HG02870 (cell line): ENCODE measurements around the gene LRPAP1.

Experiments
- ATAC-seq: cut with Tn5 transposase; IDR thresholded peaks from one replicate; pipeline ENCODE4 v1.9.1; 2021; ENCODE audit warnings: mild to moderate bottlenecking, moderate library complexity; ENCODE audit not compliant: unreplicated experiment

The LRPAP1 gene

GRCh38 chr4:3488820-3489219, 43.4 kb downstream of the LRPAP1 start:
- no peak for ATAC-seq

- ATAC-seq, result no peak
Measured at GRCh38 chr4:3487861-3488260, 44.4 kb downstream of the LRPAP1 start.

DNA sequence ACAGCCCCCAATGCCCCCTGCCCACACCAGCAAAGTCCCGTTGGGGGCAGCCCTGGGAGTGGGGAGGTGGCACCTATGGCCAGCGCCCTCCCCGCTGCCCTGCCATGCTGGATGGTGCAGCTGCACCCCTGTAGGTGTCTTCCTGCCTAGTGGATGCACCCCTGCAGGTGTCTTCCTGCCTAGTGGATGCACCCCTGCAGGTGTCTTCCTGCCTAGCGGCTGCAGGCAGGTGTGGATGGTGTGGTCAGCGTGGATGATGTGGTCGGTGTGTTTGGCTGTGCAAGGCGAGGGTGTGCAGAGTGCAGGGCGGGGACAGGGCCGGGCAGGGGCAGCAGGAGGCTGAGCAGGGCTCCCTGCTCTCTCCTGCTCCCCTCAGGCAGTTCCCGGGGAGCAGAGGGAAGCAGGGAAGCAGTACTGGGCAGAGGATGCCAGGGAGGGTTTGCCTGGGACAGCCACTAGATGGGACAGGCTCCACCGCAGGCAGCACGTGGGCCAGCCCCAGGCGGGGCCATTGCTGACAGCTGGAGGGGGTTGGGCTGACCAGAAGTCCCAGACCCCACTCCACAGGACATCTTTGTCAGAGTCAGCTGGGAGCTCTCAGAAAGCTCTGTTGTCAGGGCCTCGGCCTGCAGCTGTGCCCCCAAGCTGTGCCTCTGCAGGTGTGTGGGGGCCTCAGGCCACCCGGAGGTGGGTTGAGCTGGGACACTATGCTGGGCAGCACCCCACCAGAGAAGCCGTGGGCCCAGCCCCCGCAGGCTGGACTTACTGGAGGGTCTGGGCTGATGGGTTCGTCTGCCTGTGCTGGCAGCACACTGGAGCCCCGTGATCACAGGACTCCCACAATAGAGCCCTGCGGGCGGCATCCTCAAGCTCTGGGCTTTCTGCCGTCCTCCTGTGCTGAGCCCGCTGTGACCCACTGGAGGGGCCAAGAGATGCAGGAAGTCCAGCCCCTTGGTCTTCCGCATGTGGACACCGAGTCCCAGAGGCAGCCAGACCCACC, 45.4 kb downstream of the LRPAP1 start:
- no peak for ATAC-seq

DNA sequence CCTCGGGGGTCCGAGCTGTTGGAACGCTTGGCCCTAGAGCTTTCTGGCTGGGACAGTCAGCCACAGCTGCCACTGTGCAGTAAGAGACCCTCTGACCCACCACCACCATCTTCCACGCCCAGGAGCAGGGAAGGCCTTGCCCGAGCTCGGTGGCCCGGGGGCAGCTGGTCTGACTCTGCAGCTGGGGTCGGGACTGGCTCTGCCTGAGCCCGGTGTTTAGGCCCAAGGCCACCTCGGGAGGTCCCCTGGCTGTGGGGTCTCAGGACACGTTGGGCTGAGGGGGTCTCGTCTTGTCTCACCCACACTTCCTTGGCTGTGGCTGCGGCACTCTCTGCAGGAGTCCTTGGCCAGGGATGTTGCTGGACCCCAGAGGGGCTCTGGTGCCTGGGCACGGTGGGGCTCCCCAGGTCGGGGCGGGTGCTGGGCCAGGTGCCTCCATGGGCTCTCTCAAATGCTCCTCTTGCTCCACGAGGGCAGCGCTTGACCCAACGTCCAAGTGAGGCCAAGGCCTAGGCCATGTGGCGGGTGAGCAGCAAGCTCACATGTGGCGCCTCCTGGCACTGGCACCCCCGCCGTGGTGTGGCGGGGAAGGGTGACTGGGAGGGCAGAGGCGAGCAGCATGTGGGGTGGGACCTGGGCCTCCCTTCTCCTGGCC, 46.2 kb downstream of the LRPAP1 start:
- no peak for ATAC-seq

DNA sequence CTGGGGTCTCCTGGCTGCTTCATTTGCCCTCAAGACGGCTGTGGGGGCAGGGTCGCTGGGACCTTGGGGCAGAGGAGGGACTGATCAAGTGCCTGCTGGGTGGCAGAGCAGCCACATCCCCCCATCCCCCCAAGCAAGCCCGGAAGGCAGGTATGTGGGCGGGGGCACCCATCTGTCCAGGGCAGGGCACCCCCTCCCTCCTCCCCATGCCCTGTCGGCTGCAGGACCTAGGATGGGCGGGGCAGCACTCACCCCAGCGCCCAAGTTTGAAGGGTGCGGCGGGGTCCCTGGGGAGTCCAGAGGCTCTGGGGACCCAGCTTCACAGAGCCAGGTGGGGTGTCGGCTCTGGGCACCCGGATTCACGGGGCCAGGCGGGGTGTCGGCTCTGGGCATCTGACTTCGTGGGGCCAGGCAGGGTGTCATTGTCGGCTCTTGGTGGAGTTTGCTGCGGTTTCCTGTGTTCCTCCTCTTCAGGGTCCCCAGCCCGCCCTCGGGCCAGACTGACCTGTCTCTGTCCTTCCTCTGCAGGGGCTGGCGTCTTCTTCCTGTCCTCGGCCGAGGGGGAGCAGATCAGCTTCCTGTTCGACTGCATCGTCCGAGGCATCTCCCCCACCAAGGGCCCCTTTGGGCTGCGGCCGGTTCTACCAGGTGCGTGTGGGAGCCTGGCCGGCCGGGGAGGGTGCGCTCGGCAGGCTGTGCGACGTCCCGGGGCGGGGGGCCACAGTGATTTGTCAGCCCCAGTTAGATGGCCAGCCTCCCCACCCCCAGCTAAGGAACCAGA, 47.0 kb downstream of the LRPAP1 start:
- no peak for ATAC-seq

DNA sequence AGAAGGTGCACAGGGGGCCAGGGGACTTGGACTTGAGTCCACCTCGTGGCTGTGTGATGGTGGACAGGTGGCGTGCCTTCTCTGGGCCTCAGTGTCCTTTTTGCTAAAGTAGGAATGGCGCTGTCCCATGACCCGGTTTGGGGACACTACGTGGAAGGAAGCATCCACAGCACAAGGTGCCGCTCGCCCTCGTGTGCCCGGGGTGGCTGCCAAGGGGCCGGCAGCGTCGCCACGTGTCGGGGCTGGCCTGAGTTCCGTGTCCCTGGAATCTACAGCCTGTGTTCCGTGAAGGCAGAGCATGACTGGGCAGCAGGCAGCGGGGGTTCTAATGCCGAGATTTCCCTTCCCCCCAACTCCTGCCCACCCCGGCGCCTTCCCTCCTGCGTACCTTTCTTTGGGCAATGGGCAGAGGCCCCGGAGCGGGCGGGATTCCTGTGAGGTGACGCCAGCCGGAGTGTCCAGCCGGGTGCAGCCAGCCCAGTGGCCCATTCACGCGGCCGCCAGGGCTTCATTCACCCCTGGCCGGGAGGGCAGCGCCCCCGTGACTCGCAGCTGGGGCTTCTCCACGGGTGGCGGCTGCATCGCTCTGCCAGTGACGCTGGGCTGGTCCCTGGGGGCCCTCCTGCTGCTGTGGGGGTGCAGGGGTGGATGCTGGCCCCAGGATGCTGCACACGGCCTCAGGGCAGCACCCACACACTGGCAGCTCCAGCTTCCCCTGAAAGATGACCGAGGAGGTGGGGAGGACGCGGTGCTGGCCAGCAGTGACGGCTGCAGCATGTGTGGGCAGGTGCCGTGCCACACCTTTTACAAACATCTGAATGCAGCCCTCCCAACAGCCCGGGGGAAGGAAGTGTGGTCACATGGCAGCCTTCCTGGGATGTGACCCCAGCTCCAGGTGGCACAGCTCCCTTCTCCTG, 47.9 kb downstream of the LRPAP1 start:
- no peak for ATAC-seq

DNA sequence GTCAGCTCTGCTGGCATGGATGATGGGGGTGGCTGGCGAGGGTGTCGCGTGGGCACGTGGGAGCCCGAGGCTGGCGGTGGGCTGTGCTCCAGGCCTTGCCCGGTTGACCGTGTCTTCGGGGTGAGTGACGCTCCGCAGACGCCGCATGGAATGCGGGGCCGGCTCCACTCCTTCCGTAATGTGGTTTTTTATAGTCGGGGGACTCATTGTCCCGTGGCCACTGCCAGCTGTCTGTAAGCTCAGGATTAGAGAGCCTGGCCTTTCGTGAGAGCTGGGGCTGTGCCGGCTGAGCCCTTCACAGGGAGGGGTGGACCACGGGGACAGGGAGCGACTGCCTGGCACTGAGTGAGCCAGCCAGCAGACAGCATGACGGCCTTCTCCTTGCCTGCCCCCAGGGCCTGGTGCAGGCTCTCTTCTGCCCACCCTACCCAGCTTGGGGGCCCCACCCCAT, 48.7 kb downstream of the LRPAP1 start:
- ATAC-seq, result no peak

- no peak for ATAC-seq
Measured at GRCh38 chr4:3482707-3483106, 49.5 kb downstream of the LRPAP1 start.

DNA sequence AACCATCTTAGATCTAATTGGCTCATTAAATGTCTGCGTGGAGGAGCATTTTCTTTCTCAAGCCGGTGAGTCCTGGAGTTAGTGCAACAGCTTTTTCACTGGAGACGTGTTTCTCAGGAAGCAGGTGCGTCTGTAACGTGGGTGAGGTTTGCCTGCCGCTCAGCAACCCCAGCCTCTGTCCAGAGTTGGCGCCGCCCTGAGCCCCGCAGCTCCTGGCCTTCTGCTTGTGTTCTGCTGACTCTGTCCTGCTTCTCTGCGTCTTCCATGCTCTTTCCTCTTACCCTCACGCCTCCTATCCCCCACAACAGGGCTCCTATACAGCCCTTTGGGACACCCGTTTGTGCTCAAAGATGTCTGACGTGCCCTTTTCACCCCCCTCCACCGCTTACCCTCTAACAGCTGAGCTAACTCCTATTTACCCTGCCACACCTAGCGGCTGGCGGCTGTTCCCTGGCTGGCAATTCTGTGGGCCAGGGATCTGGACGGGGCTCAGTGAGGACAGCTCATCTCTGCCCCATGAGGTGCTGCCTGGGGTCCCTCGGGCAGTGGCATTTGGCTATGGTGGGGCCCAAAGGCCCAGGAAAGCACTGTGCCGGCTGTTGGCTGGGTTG, 50.3 kb downstream of the LRPAP1 start:
- ATAC-seq, result no peak

DNA sequence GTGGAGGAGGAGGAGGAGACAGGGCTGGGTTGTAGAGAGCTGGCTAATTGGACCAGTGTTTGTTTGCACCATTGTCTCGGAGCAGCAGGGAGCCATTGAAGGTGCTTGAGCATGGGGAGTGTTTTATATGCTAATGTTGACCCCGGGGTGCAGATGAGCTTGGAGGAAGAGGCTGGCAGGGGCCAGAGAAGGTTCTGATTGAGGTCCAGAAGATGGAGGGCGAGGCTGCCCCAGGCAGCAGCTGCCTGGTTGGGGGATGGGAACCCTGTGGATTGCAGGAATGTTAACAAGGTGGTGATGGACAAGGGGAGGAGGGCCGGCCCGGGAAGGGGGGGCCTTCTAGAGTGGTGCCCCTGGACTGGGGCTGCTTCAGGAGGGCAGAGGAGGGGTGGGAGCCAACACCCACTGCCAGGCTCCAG, 51.1 kb downstream of the LRPAP1 start:
- ATAC-seq, result no peak

- ATAC-seq, result peak; percentile 70
Measured at GRCh38 chr4:3480528-3481112, 51.6 kb downstream of the LRPAP1 start.

DNA sequence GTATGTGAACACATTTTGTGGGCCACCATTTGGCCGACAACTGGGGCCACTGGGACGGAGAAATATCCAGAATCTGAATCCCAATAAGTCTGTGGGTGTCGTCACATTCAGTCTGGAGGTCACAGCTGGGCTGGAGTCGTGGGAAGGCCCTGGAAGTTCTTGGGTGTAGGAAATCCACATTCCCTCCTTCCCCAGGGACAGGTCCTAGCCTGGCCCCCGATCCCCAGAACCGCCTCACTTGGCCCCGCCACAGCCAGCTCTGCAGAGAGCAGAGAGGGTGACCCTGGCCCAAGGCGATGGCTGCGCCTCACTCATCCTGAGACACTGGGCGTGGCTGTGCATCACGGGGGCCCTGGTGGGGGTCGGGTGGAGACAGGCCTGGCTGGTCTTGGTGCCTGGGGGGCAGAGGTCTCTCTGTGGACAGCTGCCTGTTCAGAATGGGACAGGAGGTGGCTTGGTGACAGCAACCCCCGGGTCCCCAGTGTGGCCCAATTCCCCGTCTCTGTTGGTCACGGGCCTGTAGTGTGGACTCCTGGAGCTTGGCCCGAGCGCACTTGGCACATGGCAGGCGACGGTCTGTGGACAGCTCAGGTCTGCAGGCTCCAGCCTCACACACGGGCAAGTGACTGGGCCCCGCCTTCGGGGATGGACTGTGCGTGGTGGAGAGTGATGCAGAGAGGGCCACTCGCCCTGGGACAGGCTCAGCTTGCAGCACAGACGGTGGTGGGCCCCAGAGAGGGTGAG, 52.7 kb downstream of the LRPAP1 start:
- no peak for ATAC-seq

- ATAC-seq, result no peak
Measured at GRCh38 chr4:3478446-3479357, 53.5 kb downstream of the LRPAP1 start.

DNA sequence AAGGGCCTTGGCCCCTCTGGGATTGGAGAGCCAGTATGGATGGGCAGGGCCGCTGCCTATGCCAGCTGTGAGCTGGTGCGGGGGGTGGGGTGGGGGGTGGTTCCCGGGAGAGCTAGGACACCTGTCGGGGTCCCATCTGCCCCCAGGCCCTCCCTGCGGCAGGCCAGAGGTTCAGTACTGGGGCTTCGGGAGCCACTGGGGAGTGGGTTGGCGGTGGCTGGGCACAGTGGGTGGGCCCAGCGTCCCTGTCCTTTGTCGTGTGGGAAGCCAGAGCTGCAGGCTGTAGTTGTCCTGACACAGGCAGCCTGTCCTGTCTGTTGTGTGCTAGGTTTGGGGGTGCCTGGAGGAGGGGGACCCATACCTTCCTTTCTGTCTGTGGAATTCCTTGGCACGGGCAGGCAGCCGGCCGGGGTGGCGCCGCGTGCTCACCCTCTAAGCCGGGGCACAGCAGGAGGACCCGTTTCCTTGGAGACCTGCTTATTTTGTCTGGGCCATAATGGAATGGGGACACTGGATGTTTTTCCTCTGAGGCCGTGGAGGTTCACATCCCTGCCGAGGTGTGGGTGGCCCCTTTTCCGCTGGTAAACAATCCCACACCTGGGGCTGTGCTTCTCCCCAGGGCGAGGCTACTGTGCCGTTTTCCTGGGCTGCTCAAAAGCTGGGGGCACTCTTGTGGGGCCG, 54.3 kb downstream of the LRPAP1 start:
- ATAC-seq, result no peak

DNA sequence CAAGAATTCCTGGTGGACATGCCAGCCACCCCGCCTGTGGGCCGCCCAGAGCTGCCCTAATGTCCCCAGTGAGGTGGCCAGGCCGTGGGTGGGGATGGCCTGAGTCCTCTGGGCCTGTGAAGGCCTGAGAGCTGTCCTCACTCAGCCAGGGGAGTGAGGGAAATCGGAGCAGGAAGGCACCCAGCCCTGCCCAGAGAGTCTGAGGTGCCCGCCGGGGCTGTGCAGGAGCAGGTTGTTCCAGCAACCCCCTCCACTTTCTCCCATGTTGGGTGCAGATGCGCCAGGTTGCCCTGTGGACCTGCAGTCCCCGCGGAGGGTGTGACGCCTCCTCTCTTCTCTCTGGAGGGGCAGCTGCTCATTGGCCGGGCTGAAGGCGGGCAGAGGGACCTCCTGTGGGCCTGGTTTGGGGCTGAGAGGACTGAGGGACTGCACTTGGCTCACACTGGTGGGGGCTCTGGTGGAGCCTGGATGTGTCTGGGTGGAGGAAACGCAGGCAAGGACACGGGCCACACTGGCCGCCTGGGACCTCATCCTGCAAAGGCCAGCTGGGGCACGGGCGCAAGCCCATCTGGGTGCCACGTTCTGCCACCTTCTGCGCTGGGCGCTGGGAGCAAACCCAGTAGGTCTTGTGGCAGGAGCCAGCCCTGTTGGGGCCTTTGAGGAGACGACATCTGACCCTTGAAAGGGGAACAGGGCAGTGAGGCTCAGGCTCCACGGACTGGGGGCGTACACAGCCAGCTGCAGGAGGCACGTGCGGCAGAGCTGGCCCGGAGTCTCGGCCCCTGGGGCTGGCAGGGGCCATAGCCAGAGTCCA, 55.1 kb downstream of the LRPAP1 start:
- no peak for ATAC-seq

DNA sequence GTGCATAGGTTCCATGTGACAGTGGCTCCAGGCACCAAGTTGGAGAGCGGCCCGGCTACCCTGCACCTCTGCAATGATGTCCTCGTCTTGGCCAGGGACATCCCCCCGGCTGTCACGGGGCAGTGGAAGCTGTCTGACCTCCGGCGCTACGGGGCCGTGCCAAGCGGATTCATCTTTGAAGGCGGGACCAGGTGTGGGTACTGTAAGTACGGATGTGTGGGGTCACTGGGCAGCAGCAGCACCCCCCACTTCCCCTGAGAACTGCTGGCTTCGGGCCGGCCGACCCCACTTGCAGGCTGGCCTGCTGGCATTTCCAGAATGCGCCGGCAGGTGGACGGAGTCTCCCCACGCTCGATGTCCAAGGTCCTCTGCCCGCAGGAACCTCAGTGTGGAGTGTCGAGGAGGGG, 55.9 kb downstream of the LRPAP1 start:
- no peak for ATAC-seq
